Measurements from ENCODE around the gene ACO1.

ACO1 gene

DNA sequence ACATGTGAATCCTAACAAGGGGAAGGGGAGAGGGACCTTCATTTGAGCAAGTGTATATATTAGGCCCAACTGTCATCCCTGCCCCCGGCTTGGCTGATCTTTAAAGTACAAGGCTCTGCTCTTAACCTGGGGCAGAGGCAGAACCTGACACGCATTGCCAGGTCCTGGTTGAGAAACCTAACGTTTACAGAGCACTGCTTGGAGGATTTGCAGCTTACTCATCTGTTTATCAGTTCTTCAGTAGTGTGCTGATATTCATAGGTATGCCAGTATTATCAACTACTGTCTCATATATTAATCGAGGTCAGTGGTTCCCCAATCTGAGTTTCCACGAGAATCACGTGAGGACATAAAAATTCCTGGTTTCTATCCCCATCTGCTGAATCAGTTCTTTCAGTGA lies 50.4 kb downstream of the ACO1 start:
- TF ChIP-seq, protein P1, sequence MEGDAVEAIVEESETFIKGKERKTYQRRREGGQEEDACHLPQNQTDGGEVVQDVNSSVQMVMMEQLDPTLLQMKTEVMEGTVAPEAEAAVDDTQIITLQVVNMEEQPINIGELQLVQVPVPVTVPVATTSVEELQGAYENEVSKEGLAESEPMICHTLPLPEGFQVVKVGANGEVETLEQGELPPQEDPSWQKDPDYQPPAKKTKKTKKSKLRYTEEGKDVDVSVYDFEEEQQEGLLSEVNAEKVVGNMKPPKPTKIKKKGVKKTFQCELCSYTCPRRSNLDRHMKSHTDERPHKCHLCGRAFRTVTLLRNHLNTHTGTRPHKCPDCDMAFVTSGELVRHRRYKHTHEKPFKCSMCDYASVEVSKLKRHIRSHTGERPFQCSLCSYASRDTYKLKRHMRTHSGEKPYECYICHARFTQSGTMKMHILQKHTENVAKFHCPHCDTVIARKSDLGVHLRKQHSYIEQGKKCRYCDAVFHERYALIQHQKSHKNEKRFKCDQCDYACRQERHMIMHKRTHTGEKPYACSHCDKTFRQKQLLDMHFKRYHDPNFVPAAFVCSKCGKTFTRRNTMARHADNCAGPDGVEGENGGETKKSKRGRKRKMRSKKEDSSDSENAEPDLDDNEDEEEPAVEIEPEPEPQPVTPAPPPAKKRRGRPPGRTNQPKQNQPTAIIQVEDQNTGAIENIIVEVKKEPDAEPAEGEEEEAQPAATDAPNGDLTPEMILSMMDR (IDR thresholded peaks at IDR 0.05; ENCODE audit: control insufficient read depth, insufficient read depth, low read depth, low read length, missing control alignments): no peak
- DNase-seq (ENCODE audit: low read depth): no peak
- no peak overlapping the region for H3K4me3 ChIP-seq (ENCODE audit: control insufficient read depth, low read depth, low read length)

DNA sequence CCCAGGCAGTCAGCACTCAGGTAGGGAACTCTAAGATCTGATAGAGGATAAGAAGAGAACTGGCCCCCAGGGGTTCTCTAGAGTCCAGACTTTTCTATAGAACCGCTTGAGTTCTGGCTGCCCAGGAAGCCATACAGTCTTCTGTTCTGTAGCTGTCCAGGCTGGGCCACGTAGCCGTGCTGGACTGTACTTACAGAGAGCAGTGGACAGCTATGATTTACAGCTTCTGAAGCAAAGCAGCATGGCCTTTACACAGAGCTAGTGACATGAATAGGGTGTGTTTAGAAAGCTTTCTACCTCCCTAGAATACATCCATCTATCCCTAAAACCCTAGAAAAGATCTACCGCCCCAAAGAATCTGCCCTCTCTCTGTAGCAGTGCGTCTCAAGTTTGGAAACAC lies 57.2 kb downstream of the ACO1 start:
- DNase-seq (ENCODE audit: low read depth): no peak
- TF ChIP-seq, protein P1 (IDR thresholded peaks at IDR 0.05; ENCODE audit: control insufficient read depth, insufficient read depth, low read depth, low read length, missing control alignments): no peak
- no peak overlapping the region for H3K4me3 ChIP-seq (ENCODE audit: control insufficient read depth, low read depth, low read length)

DNA sequence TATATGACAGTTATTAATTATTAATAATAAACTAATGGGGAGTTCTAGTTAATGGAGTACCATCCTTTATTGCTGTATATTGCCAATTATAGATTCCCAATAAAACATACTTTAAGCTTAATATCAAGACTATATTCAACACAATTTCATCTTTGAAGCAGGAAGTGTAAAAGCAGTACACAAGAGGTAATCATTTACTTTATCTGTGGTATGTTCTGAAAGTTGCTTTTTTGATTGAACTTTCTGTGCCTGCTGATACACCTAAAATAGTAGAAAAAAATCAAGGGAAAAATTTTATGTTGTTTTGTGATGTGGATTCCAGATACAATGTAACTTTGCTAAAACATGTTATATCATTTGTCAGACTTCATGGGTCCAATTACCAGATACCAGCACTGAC lies 58.0 kb downstream of the ACO1 start:
- no peak overlapping the region for H3K4me3 ChIP-seq (ENCODE audit: control insufficient read depth, low read depth, low read length)
- DNase-seq (ENCODE audit: low read depth): no peak
- TF ChIP-seq, protein P1 (IDR thresholded peaks at IDR 0.05; ENCODE audit: control insufficient read depth, insufficient read depth, low read depth, low read length, missing control alignments): no peak

DNA sequence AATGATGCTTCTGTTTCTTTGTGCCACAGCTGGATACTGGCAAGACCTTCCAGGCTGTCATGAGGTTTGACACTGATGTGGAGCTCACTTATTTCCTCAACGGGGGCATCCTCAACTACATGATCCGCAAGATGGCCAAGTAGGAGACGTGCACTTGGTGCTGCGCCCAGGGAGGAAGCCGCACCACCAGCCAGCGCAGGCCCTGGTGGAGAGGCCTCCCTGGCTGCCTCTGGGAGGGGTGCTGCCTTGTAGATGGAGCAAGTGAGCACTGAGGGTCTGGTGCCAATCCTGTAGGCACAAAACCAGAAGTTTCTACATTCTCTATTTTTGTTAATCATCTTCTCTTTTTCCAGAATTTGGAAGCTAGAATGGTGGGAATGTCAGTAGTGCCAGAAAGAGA lies 65.5 kb downstream of the ACO1 start:
- no peak overlapping the region for H3K4me3 ChIP-seq (ENCODE audit: control insufficient read depth, low read depth, low read length)
- TF ChIP-seq, protein P1 (IDR thresholded peaks at IDR 0.05; ENCODE audit: control insufficient read depth, insufficient read depth, low read depth, low read length, missing control alignments): no peak
- DNase-seq (ENCODE audit: low read depth): no peak

DNA sequence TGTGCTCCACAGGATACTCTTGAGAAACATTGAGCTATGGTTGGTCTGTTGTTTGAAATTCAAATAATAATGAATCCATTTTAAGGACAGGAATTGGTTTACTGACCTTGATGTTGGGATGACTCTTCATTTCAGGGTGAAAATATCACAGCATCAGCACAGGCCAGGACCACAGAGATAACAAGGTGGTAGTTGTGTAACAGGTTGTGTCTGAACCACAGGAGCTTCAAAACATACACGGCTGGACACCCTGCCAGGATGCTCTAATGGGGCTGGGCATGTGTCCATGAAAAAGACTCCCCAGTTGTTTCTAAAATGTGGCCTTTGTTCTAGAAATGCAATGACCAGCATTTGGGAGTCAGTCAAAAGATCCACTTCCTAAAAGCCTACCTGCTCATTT lies 69.8 kb downstream of the ACO1 start:
- DNase-seq (ENCODE audit: low read depth): no peak
- H3K4me3 ChIP-seq (ENCODE audit: control insufficient read depth, low read depth, low read length): no peak overlapping the region
- TF ChIP-seq, protein P1 (IDR thresholded peaks at IDR 0.05; ENCODE audit: control insufficient read depth, insufficient read depth, low read depth, low read length, missing control alignments): no peak

DNA sequence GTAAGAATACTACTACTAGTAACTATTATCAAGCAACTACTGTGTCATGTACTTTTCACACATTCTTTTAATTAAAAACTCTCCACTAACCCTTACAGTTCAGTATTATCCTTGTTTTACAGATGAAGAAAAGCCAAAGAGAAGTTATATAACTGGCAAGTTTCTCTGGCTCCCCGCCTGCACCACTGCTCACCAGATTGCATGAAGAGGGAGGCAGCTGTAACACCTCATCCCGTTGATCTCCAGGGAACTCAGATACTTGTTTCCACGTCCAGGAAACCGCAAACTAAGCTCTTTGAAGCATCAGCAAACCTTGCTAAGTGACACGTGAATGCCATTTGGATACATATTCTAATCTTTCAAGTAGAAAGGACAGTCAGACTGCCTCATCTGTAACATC lies 71.3 kb downstream of the ACO1 start:
- TF ChIP-seq, protein P1 (IDR thresholded peaks at IDR 0.05; ENCODE audit: control insufficient read depth, insufficient read depth, low read depth, low read length, missing control alignments): no peak
- H3K4me3 ChIP-seq (ENCODE audit: control insufficient read depth, low read depth, low read length): no peak overlapping the region
- DNase-seq (ENCODE audit: low read depth): no peak

DNA sequence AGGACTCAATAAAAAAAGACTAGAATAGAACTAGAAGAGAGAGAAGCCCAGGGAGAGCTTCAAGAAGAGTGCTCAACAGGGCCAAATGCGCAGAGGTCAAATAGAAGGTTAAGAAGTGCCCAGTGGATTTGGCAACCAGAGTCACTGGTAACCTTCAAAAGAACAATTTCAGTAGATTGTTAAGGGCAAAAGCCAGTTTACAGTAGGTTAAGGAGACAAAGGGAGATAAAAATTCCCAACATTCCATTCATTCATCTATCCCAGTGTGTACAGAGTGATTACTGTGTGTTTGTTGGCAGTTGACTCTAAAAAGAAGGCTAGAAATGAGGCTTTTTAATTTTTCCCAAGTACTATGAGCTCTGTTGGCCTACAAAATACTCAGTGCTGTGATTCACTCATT lies 72.1 kb downstream of the ACO1 start:
- TF ChIP-seq, protein P1 (IDR thresholded peaks at IDR 0.05; ENCODE audit: control insufficient read depth, insufficient read depth, low read depth, low read length, missing control alignments): no peak
- no peak for DNase-seq (ENCODE audit: low read depth)
- H3K4me3 ChIP-seq (ENCODE audit: control insufficient read depth, low read depth, low read length): no peak overlapping the region
